GM23338 (cell line): ENCODE results near the gene USP20.

ENCODE experiments used
- CREB1 ChIP-seq: fragments of 250-450 bp; sonication (Bioruptor Pico); IDR thresholded peaks from 2 replicates; pipeline ENCODE4 v1.5.0; 2020; ENCODE audit warnings: low read depth, mild to moderate bottlenecking, moderate library complexity
- CTCF ChIP-seq, 2 experiments: fragments of 200-600 bp in 1 of 2; sonication (generic) in 1 of 2; conservative IDR thresholded peaks; 2 replicates each; pipeline versions ENCODE4 v1.5.1 to v1.6.1; 2016 to 2017; ENCODE audit warnings: antibody characterized with exemption in 2 of 2, low read depth in 2 of 2, mild to moderate bottlenecking in 2 of 2, moderate library complexity in 1 of 2
- ETS1 ChIP-seq: IDR thresholded peaks from 2 replicates; pipeline ENCODE4 v1.6.1; 2016; ENCODE audit warnings: antibody characterized with exemption
- EZH2 ChIP-seq: fragments of 200-600 bp; sonication (generic); IDR thresholded peaks from one replicate; pipeline ENCODE4 v1.8.0; 2017; ENCODE audit warnings: antibody characterized with exemption, mild to moderate bottlenecking, low read depth; ENCODE audit not compliant: unreplicated experiment
- EZH2phosphoT487 ChIP-seq: fragments of 200-600 bp; sonication (generic); IDR thresholded peaks from one replicate; pipeline ENCODE4 v1.8.1; 2018; ENCODE audit warnings: antibody characterized with exemption; ENCODE audit not compliant: unreplicated experiment
- JUNB ChIP-seq: IDR thresholded peaks from one replicate; pipeline ENCODE4 v1.6.1; 2016; ENCODE audit warnings: antibody characterized with exemption; ENCODE audit not compliant: unreplicated experiment
- POLR2AphosphoS5 ChIP-seq: IDR thresholded peaks from 2 replicates; pipeline ENCODE4 v1.6.1; 2016; ENCODE audit warnings: antibody characterized with exemption, low read depth
- REST ChIP-seq: IDR thresholded peaks from one replicate; pipeline ENCODE4 v1.6.1; 2018; ENCODE audit warnings: antibody characterized with exemption; ENCODE audit not compliant: unreplicated experiment
- ZNF114 ChIP-seq: fragments of 250-450 bp; sonication (Bioruptor Pico); IDR thresholded peaks from 2 replicates; pipeline ENCODE4 v1.5.0; 2020; ENCODE audit warnings: mild to moderate bottlenecking, moderate library complexity
- ZNF331 ChIP-seq: fragments of 250-450 bp; sonication (Bioruptor Pico); IDR thresholded peaks from 2 replicates; pipeline ENCODE4 v1.5.0; 2020; ENCODE audit warnings: low read depth, mild to moderate bottlenecking, moderate library complexity

- TF ChIP-seq JUNB, result no peak
- no peak for TF ChIP-seq EZH2phosphoT487
- TF ChIP-seq CTCF (conservative IDR thresholded peaks at IDR 0.05; ENCODE audit: low read depth in 2 of 2), result no peak
- TF ChIP-seq POLR2AphosphoS5, result no peak
- TF ChIP-seq ETS1, result no peak
- no peak for TF ChIP-seq EZH2
- no peak for TF ChIP-seq REST
- TF ChIP-seq ZNF114 (CRISPR knock-in tag), result no peak
- no peak for TF ChIP-seq CREB1 (CRISPR knock-in tag)
- no peak for TF ChIP-seq ZNF331 (CRISPR knock-in tag)
Observed at GRCh38 chr9:129823542-129823934, 11.7 kb upstream of the USP20 start.
